Tibial artery (tissue), 4 donors: ENCODE results near the gene IMP3.
A peak's percentile ranks its signal among the peaks of the same experiment; 100 is the strongest.
"Not testable (repeated sequence)": the region's sequence is repeated elsewhere in the genome, so short reads cannot be mapped to it uniquely, and the experiment has no call there.

Source experiments
- DNase-seq, 2 donors: peaks; one replicate each; pipeline ENCODE4 v3.0.0-alpha.2; 2019
- H3K27ac ChIP-seq, 2 donors: fragments of 200-600 bp; sonication (generic) in 1 of 2; 1 replicate in 1 of 2; 2 replicates in 1 of 2; pipeline ENCODE4 v1.5.1; 2018 to 2019; ENCODE audit warnings: mild to moderate bottlenecking in 1 of 2
- H3K27me3 ChIP-seq, 2 donors: fragments of 200-600 bp; sonication (generic) in 1 of 2; one replicate each; pipeline versions ENCODE4 v1.5.1 to v1.6.0; 2016 to 2019
- H3K36me3 ChIP-seq, 3 donors: fragments of 200-600 bp; sonication (generic) in 2 of 3; one replicate each; pipeline ENCODE4 v1.5.1; 2016 to 2019; ENCODE audit warnings: mild to moderate bottlenecking in 2 of 3
- H3K4me1 ChIP-seq, 4 donors: fragments of 200-600 bp; sonication (generic) in 2 of 4; 1 replicate in 3 of 4; 2 replicates in 1 of 4; pipeline ENCODE4 v1.5.1; 2016 to 2019
- H3K4me3 ChIP-seq, 2 donors: fragments of 200-600 bp; sonication (generic) in 1 of 2; 1 replicate in 1 of 2; 2 replicates in 1 of 2; pipeline ENCODE4 v1.5.1; 2018 to 2019; ENCODE audit warnings: mild to moderate bottlenecking in 2 of 2
- H3K9me3 ChIP-seq, 3 donors: fragments of 200-600 bp; sonication (generic) in 1 of 3; one replicate each; pipeline ENCODE4 v1.5.1; 2016 to 2019
- intact Hi-C: fragments of 100-400 bp; cut with DNase I; formaldehyde crosslinking; loops from one replicate; pipeline ENCODE4 v1.15.0; 2023; ENCODE audit warnings: low total_unique reads
- TF ChIP-seq, protein P1 (sequence below), 2 experiments: fragments of 200-600 bp in 1 of 2; fragments of 450-650 bp in 1 of 2; IDR thresholded peaks; one replicate each; pipeline ENCODE4 v1.5.1; 2017 to 2019; ENCODE audit warnings: antibody characterized with exemption in 2 of 2, mild to moderate bottlenecking in 1 of 2, moderate library complexity in 1 of 2

The IMP3 gene, protein sequence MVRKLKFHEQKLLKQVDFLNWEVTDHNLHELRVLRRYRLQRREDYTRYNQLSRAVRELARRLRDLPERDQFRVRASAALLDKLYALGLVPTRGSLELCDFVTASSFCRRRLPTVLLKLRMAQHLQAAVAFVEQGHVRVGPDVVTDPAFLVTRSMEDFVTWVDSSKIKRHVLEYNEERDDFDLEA

DNA sequence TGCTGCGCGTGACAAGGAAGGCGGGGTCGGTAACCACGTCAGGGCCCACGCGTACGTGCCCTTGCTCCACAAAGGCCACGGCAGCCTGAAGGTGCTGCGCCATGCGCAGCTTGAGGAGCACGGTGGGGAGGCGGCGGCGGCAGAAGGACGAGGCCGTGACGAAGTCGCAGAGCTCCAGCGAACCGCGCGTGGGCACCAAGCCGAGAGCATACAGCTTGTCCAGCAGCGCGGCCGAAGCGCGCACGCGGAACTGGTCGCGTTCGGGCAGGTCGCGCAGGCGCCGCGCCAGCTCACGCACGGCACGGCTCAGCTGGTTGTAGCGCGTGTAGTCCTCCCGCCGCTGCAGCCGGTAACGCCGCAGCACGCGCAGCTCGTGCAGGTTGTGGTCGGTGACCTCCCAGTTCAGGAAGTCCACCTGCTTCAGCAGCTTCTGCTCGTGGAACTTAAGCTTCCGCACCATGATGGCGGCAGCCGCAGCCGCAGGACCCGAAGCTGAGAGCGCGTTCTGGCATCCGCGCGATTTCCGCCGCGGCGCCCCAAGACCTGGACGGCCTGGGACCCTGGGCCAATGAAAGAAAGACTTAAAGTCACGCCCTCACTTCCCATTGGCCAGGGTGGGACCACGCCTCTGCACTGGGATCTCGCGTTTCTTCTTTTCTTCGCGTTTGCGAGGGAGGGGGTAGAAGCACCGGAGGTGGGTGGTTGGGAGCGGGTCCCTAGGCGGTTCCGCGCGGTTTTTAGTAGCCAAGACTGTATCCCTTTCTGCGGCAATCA, at the start of gene IMP3:
TSS of gene IMP3 (minus strand) at position 516 of the 774 bp plus-strand sequence. CDS start at position 460, 56 bp downstream.
- TF ChIP-seq, protein P1, sequence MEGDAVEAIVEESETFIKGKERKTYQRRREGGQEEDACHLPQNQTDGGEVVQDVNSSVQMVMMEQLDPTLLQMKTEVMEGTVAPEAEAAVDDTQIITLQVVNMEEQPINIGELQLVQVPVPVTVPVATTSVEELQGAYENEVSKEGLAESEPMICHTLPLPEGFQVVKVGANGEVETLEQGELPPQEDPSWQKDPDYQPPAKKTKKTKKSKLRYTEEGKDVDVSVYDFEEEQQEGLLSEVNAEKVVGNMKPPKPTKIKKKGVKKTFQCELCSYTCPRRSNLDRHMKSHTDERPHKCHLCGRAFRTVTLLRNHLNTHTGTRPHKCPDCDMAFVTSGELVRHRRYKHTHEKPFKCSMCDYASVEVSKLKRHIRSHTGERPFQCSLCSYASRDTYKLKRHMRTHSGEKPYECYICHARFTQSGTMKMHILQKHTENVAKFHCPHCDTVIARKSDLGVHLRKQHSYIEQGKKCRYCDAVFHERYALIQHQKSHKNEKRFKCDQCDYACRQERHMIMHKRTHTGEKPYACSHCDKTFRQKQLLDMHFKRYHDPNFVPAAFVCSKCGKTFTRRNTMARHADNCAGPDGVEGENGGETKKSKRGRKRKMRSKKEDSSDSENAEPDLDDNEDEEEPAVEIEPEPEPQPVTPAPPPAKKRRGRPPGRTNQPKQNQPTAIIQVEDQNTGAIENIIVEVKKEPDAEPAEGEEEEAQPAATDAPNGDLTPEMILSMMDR (IDR thresholded peaks at IDR 0.05) = no peak
- no peaks in the 10 kb centered on the region for H3K9me3 ChIP-seq
- DNase-seq = peak; percentile 96 to 98
- H3K27ac ChIP-seq = peak within 1 kb of the TSS; percentile 90 to 96
- peak within 1 kb of the TSS; percentile 81 to 94 for H3K4me3 ChIP-seq
- peaks cover 0 to 3% (median 0%) of the 10 kb centered on the region in 3 donors for H3K36me3 ChIP-seq
- intact Hi-C loops = loop anchor here (10.0 kb wide), 1 partner anchor 165 kb away; no protein-coding TSS in a partner anchor
- H3K4me1 ChIP-seq = peaks cover 0 to 41% (median 27%) of the 10 kb centered on the region in 4 donors
- no peaks in the 10 kb centered on the region for H3K27me3 ChIP-seq

DNA sequence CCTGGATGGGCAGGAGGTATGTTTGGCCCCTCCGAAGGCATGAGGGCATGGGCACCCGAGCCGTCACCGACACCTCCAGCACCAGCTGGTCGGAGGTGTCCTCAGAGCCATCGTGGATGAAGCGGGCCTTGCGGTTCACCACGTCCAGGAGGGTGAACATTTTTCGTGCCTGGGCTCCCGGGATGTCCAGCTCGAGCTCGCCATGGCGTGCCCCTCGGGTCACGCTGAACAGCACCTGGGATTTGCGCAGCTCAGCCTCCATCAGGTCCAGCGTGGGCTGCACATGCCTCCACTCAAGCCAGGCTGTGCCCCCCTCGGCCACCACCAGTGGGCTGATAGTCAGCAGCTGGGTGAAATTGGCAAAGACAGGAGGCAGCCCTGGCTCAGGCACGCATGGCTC, 49.4 kb upstream of the IMP3 start:
- Histone ChIP-seq H3K36me3 (peaks cover 75 to 88% (median 75%) of the 10 kb centered on the region in 3 donors), H3K4me1 (peaks cover 0 to 44% (median 32%) of the 10 kb centered on the region in 4 donors)
- H3K9me3 ChIP-seq, H3K4me3 ChIP-seq, H3K27me3 ChIP-seq, DNase-seq, H3K27ac ChIP-seq, intact Hi-C loops: not testable (repeated sequence)

DNA sequence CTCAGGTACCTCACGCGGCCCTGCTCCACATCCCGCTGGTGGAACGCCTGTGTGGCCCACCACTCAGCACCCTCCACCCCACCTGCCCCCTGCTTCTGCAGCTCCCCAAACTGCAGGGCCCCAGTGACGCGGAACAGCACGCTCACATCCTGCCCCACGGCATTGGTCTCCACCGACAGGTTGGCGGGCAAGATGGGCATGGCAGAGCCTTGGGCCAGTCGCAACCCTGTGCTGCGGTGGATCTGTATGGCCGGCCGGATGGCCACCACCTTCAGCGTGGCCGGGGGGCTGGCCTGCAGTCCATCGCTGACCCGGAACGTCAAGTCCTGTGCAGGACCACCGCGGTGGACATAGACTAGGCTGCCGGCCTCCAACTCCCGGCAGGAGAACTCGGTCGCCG, 48.8 kb upstream of the IMP3 start:
- peaks cover 81 to 94% (median 81%) of the 10 kb centered on the region in 3 donors for H3K36me3 ChIP-seq
- intact Hi-C loops = no loop called here
- no peaks in the 10 kb centered on the region for H3K9me3 ChIP-seq
- H3K27me3 ChIP-seq = no peaks in the 10 kb centered on the region
- no peak overlapping the region for H3K4me3 ChIP-seq
- peaks cover 0 to 41% (median 29%) of the 10 kb centered on the region in 4 donors for H3K4me1 ChIP-seq
- no peak overlapping the region for H3K27ac ChIP-seq
- TF ChIP-seq, protein P1 (IDR thresholded peaks at IDR 0.05) = no peak
- no peak for DNase-seq

DNA sequence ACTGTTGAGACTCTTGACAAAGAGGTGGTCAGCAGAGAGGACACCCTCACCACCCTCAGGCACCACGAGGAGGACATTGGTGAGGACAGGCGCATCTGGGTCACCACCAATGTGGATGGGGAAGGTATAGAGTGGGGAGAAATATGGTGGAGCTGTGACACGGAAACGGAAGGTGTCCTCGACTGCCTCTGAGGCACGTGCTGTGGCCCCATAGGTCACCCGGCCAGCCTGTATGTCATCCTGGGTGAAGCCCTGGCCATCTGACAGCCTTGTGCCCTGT, 48.2 kb upstream of the IMP3 start:
- DNase-seq = no peak
- Histone ChIP-seq H3K27ac (peak overlapping the region in 1 of 2 donors; percentile 67), H3K27me3 (no peaks in the 10 kb centered on the region), H3K9me3 (no peaks in the 10 kb centered on the region), H3K36me3 (peaks cover 81 to 95% (median 87%) of the 10 kb centered on the region in 3 donors), H3K4me1 (peaks cover 0 to 41% (median 26%) of the 10 kb centered on the region in 4 donors), H3K4me3 (no peak overlapping the region)
- TF ChIP-seq, protein P1 (IDR thresholded peaks at IDR 0.05) = no peak
- intact Hi-C loops = no loop called here

DNA sequence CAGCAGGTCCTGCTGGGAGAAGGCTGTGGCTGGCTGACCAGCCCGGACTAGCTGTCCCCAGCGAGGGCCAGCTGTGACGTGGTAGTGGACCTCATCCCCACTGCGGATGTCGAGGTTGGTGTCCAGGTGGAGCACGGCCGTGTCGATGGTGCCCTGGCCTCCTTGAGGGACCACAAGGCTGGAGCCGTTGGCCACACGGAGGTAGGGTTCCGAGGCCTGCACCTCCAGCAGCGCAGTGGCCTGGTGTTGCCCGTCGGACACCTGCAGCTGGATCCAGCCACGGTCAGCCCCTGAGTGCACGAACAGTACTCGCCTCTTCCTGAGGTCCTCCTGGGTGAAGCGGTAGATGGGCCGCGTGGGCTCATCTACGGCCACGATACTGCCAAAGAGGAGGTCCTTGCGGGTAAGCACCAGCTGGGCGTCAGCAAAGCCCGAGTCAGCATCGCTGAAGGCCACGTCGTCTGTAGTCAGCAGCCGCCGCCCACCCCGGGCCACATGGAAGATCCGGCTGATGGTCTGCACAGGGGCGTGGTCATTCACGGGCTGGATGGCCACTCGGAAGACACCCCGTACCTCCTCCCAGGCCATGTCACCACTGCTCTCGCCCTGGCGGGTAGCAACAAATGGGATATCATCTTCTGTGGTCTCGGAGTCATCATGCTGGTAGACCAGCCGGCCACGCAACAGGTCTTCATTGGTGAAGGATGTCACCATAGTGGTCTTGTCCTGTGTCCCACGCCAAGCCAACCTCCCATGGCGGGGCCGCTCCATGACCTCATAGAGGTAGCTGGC, 47.7 kb upstream of the IMP3 start:
- Histone ChIP-seq H3K4me1 (peaks cover 0 to 38% (median 25%) of the 10 kb centered on the region in 4 donors), H3K9me3 (no peaks in the 10 kb centered on the region), H3K36me3 (peaks cover 83 to 97% (median 91%) of the 10 kb centered on the region in 3 donors), H3K4me3 (no peak overlapping the region), H3K27me3 (no peaks in the 10 kb centered on the region), H3K27ac (peak overlapping the region; percentile 51 to 67)
- no peak for DNase-seq
- TF ChIP-seq, protein P1 (IDR thresholded peaks at IDR 0.05) = no peak
- intact Hi-C loops = no loop called here
